HCT116 (cell line): Measurements from ENCODE around the gene CD164.

Experiments used
- FOSL1 ChIP-seq: IDR thresholded peaks from 2 replicates; pipeline ENCODE4 v1.6.1; 2012; ENCODE audit warnings: low read depth
- SIN3A ChIP-seq: IDR thresholded peaks from 2 replicates; pipeline ENCODE4 v1.6.1; 2012; ENCODE audit warnings: low read depth

GRCh38 chr6:109360791-109361190 lies 21.5 kb downstream of the CD164 start:
- TF ChIP-seq SIN3A (no peak), FOSL1 (no peak)
